ENCODE results near the gene AMH. TPM values are rescaled to one million over a fixed set of nuclear protein-coding genes. Genes with fewer than 3 reads are reported as not detected.

Gene AMH
- total RNA-seq, 1 donor = under 0.01 TPM

- Histone ChIP-seq H3K27me3 (ENCODE audit: insufficient read depth, low read length) (no peaks in the 10 kb centered on the region), H3K27ac (ENCODE audit: low read depth, low read length) (peak overlapping the region; percentile 65), H3K36me3 (ENCODE audit: insufficient read depth, low read length) (peaks cover 31% of the 10 kb centered on the region), H3K4me1 (ENCODE audit: insufficient read depth, low read length) (peaks cover 40% of the 10 kb centered on the region), H4K20me1 (ENCODE audit: insufficient read depth, low read length) (peaks cover 59% of the 10 kb centered on the region), H3K79me2 (ENCODE audit: insufficient read depth, low read length) (peaks cover 94% of the 10 kb centered on the region), H3K9me3 (ENCODE audit: low read depth, low read length) (no peaks in the 10 kb centered on the region), H3K4me2 (ENCODE audit: insufficient read depth, low read length) (peak overlapping the region; percentile 98), H2AFZ (ENCODE audit: low read length) (no peak overlapping the region), H3K4me3 (ENCODE audit: insufficient read depth, low read length) (peak overlapping the region; percentile 75)
- no peak for DNase-seq (ENCODE audit: insufficient read length, low spot score, missing footprints)
- TF ChIP-seq CTCF (IDR thresholded peaks at IDR 0.05; ENCODE audit: extremely low read depth, low read depth, low read length) = no peak
Measured at GRCh38 chr19:2239771-2240770, 9.1 kb upstream of the AMH start.

- Histone ChIP-seq H3K9me3 (ENCODE audit: low read depth, low read length) (no peaks in the 10 kb centered on the region), H3K79me2 (ENCODE audit: insufficient read depth, low read length) (peaks cover 93% of the 10 kb centered on the region), H3K4me2 (ENCODE audit: insufficient read depth, low read length) (peak overlapping the region; percentile 98), H3K4me3 (ENCODE audit: insufficient read depth, low read length) (peak overlapping the region; percentile 75), H3K27me3 (ENCODE audit: insufficient read depth, low read length) (no peaks in the 10 kb centered on the region), H4K20me1 (ENCODE audit: insufficient read depth, low read length) (peaks cover 67% of the 10 kb centered on the region), H3K4me1 (ENCODE audit: insufficient read depth, low read length) (peaks cover 38% of the 10 kb centered on the region), H3K36me3 (ENCODE audit: insufficient read depth, low read length) (peaks cover 42% of the 10 kb centered on the region), H2AFZ (ENCODE audit: low read length) (no peak overlapping the region), H3K27ac (ENCODE audit: low read depth, low read length) (peak overlapping the region; percentile 65)
- no peak for DNase-seq (ENCODE audit: insufficient read length, low spot score, missing footprints)
- TF ChIP-seq CTCF (IDR thresholded peaks at IDR 0.05; ENCODE audit: extremely low read depth, low read depth, low read length) = no peak
Measured at GRCh38 chr19:2240881-2241760, 8.0 kb upstream of the AMH start.

- H3K36me3 ChIP-seq (ENCODE audit: insufficient read depth, low read length) = peaks cover 50% of the 10 kb centered on the region
- no peak for TF ChIP-seq CTCF (IDR thresholded peaks at IDR 0.05; ENCODE audit: extremely low read depth, low read depth, low read length)
Measured at GRCh38 chr19:2242092-2242537, 7.0 kb upstream of the AMH start.

More at GRCh38 chr19:2242092-2242537, 7.0 kb upstream of the AMH start:
- no peaks in the 10 kb centered on the region for H3K27me3 ChIP-seq (ENCODE audit: insufficient read depth, low read length)
- H4K20me1 ChIP-seq (ENCODE audit: insufficient read depth, low read length) = peaks cover 76% of the 10 kb centered on the region
- H3K79me2 ChIP-seq (ENCODE audit: insufficient read depth, low read length) = peaks cover 89% of the 10 kb centered on the region
- no peaks in the 10 kb centered on the region for H3K9me3 ChIP-seq (ENCODE audit: low read depth, low read length)
- no peak for DNase-seq (ENCODE audit: insufficient read length, low spot score, missing footprints)
- H3K4me1 ChIP-seq (ENCODE audit: insufficient read depth, low read length) = peaks cover 38% of the 10 kb centered on the region
- no peak overlapping the region for H2AFZ ChIP-seq (ENCODE audit: low read length)
- H3K4me2 ChIP-seq (ENCODE audit: insufficient read depth, low read length) = no peak overlapping the region
- no peak overlapping the region for H3K4me3 ChIP-seq (ENCODE audit: insufficient read depth, low read length)
- no peak overlapping the region for H3K27ac ChIP-seq (ENCODE audit: low read depth, low read length)
